HepG2 (cell line): ENCODE measurements around the gene CDK15. TPM values are rescaled to one million over a fixed set of nuclear protein-coding genes. Genes with fewer than 3 reads are reported as not detected.

Experiments
- ATAC-seq: fragments of 200-7000 bp; cut with Tn5 transposase; 3 replicates; pipeline ENCODE4 v1.9.1; 2020; ENCODE audit warnings: mild to moderate bottlenecking, moderate library complexity
- BruUV-seq: library from RNA; stranded (reverse); fragments of 400-500 nt; replicated peaks from 2 replicates; lab custom pipeline; 2021; lab: Mats Ljungman, UMichigan
- CTCF ChIA-PET: fragments of 300-600 bp; formaldehyde crosslinking; extraction: SDS; loops from one replicate; lab custom pipeline; 2021; ENCODE audit warnings: low total read pairs, inconsistent platforms, low intra/inter-chr PET ratio; lab: Yijun Ruan, JAX
- POLR2A ChIA-PET: fragments of 350-600 bp; sonication (Branson Sonifier 250); formaldehyde crosslinking; loops from one replicate; lab custom pipeline; 2020; ENCODE audit warnings: antibody characterized with exemption, inconsistent platforms; lab: Yijun Ruan, JAX
- DNase-seq: peaks from one replicate; pipeline ENCODE4 v3.0.0-alpha.2; 2015; ENCODE audit warnings: low spot score
- FAIRE-seq: peaks from 3 replicates; lab custom pipeline; 2011; peaks lifted over from hg19 to GRCh38; lab: Jason Lieb, UNC
- H2AFZ ChIP-seq: one replicate; pipeline ENCODE4 v1.6.1; 2011; ENCODE audit warnings: low read length, inconsistent platforms
- H3K27ac ChIP-seq: fragments of 300-600 bp; 3 replicates; pipeline ENCODE4 v1.8.0; 2011; ENCODE audit warnings: mixed run types, mild to moderate bottlenecking, mixed read lengths, low read length, inconsistent platforms; ENCODE audit not compliant: insufficient read depth; ENCODE audit errors: extremely low read length
- H3K27me3 ChIP-seq, 2 experiments: fragments of 200-600 bp in 1 of 2; 2 replicates in 1 of 2; 3 replicates in 1 of 2; pipeline versions ENCODE4 v1.6.0 to v1.8.0; 2011; ENCODE audit warnings: low read length in 2 of 2, mild to moderate bottlenecking in 2 of 2, moderate library complexity in 2 of 2, inconsistent platforms in 1 of 2; ENCODE audit not compliant: insufficient read depth in 2 of 2, control insufficient read depth in 1 of 2
- H3K36me3 ChIP-seq, 2 experiments: fragments of 200-600 bp in 1 of 2; replicated peaks in 1 of 2; 2 replicates in 1 of 2; 3 replicates in 1 of 2; pipeline versions ENCODE4 v1.5.1 to v1.8.0; 2011; ENCODE audit warnings: low read length in 2 of 2, inconsistent platforms in 1 of 2; ENCODE audit not compliant: insufficient read depth in 2 of 2, control insufficient read depth in 1 of 2
- H3K4me1 ChIP-seq: 2 replicates; pipeline ENCODE4 v1.5.1; 2012; ENCODE audit warnings: low read length, inconsistent platforms; ENCODE audit not compliant: insufficient read depth
- H3K4me2 ChIP-seq: 2 replicates; pipeline ENCODE4 v1.6.0; 2011; ENCODE audit warnings: low read depth, low read length, inconsistent platforms
- H3K4me3 ChIP-seq, 3 experiments: fragments of 200-600 bp in 1 of 3; sonication (generic), shearing (Covaris generic) in 1 of 3; replicated peaks in 1 of 3; 2 replicates each; pipeline ENCODE4 v1.5.1; 2011 to 2016; ENCODE audit warnings: low read length in 3 of 3, inconsistent platforms in 2 of 3, low read depth in 2 of 3, mild to moderate bottlenecking in 2 of 3, control low read depth in 1 of 3, mixed read lengths in 1 of 3; ENCODE audit not compliant: insufficient read depth in 1 of 3
- H3K79me2 ChIP-seq: one replicate; pipeline ENCODE4 v1.6.1; 2011; ENCODE audit warnings: low read length, inconsistent platforms; ENCODE audit not compliant: insufficient read depth
- H3K9ac ChIP-seq: 2 replicates; pipeline ENCODE4 v1.6.0; 2011; ENCODE audit warnings: mild to moderate bottlenecking, low read depth, low read length, inconsistent platforms; ENCODE audit not compliant: insufficient read depth
- H3K9me3 ChIP-seq: 2 replicates; pipeline ENCODE4 v1.5.1; 2012; ENCODE audit warnings: mild to moderate bottlenecking, low read length
- H4K20me1 ChIP-seq: 2 replicates; pipeline ENCODE4 v1.6.0; 2011; ENCODE audit warnings: inconsistent platforms, mild to moderate bottlenecking, low read length, moderate library complexity; ENCODE audit not compliant: insufficient read depth
- BRD4 ChIP-seq: sonication (generic); formaldehyde crosslinking; IDR thresholded peaks from 2 replicates; pipeline ENCODE4 v1.4.0; 2020; ENCODE audit warnings: missing genetic modification reagents
- HNF4G ChIP-seq, 2 experiments: sonication (generic) in 1 of 2; formaldehyde crosslinking in 1 of 2; IDR thresholded peaks; 2 replicates each; pipeline versions ENCODE4 v1.4.0 to v1.6.1; 2011 to 2020; ENCODE audit warnings: borderline replicate concordance in 2 of 2, low read depth in 2 of 2, mild to moderate bottlenecking in 2 of 2, low read length in 1 of 2, missing genetic modification reagents in 1 of 2, moderate library complexity in 1 of 2
- HNRNPUL1 ChIP-seq: fragments of 200-400 bp; formaldehyde crosslinking; IDR thresholded peaks from 2 replicates; pipeline ENCODE4 v1.6.1; 2017; ENCODE audit warnings: low read depth, mild to moderate bottlenecking, low read length, moderate library complexity
- HOXD1 ChIP-seq: sonication (generic); formaldehyde crosslinking; IDR thresholded peaks from 2 replicates; pipeline ENCODE4 v1.5.0; 2020; ENCODE audit warnings: missing genetic modification reagents
- KLF12 ChIP-seq: sonication (generic); formaldehyde crosslinking; IDR thresholded peaks from 2 replicates; pipeline ENCODE4 v1.4.0; 2020; ENCODE audit warnings: missing genetic modification reagents, borderline replicate concordance
- MAZ ChIP-seq, 2 experiments: sonication (generic) in 1 of 2; formaldehyde crosslinking in 1 of 2; IDR thresholded peaks; 2 replicates each; pipeline versions ENCODE4 v1.5.0 to v1.6.1; 2012 to 2020; ENCODE audit warnings: low read depth in 2 of 2, mild to moderate bottlenecking in 2 of 2, borderline replicate concordance in 1 of 2, improper control_type of control experiment in 1 of 2, low read length in 1 of 2, missing genetic modification reagents in 1 of 2, moderate library complexity in 1 of 2
- NCOR1 ChIP-seq: fragments of 200-600 bp; sonication (generic); IDR thresholded peaks from 2 replicates; pipeline ENCODE4 v1.7.0; 2017; ENCODE audit warnings: antibody characterized with exemption, low read length, borderline replicate concordance
- POLR2AphosphoS5 ChIP-seq: IDR thresholded peaks from 2 replicates; pipeline ENCODE4 v1.6.1; 2012; ENCODE audit warnings: low read depth, low read length
- RBM39 ChIP-seq: fragments of 200-400 bp; formaldehyde crosslinking; IDR thresholded peaks from one replicate; pipeline ENCODE4 v1.6.1; 2018; ENCODE audit warnings: antibody characterized with exemption, mild to moderate bottlenecking, low read depth, low read length; ENCODE audit not compliant: poor library complexity, severe bottlenecking
- YEATS2 ChIP-seq: sonication (generic); formaldehyde crosslinking; IDR thresholded peaks from 2 replicates; pipeline ENCODE4 v1.4.0; 2020; ENCODE audit warnings: missing genetic modification reagents, borderline replicate concordance
- ZBTB2 ChIP-seq: sonication (generic); formaldehyde crosslinking; IDR thresholded peaks from 2 replicates; pipeline ENCODE4 v1.8.0; 2022; ENCODE audit warnings: low read depth, missing genetic modification reagents
- ZNF124 ChIP-seq: sonication (generic); formaldehyde crosslinking; IDR thresholded peaks from 2 replicates; pipeline ENCODE4 v1.4.0; 2020; ENCODE audit warnings: missing genetic modification reagents
- ZNF691 ChIP-seq: sonication (generic); formaldehyde crosslinking; IDR thresholded peaks from 2 replicates; pipeline ENCODE4 v1.4.0; 2020; ENCODE audit warnings: missing genetic modification reagents, low read depth, mild to moderate bottlenecking, borderline replicate concordance
- ZNF7 ChIP-seq: IDR thresholded peaks from 2 replicates; pipeline ENCODE4 v1.6.1; 2016; ENCODE audit warnings: missing biosample characterization, missing genetic modification reagents
- ZNF703 ChIP-seq: sonication (generic); formaldehyde crosslinking; IDR thresholded peaks from 2 replicates; pipeline ENCODE4 v1.5.1; 2020; ENCODE audit warnings: missing genetic modification reagents, mild to moderate bottlenecking, moderate library complexity, borderline replicate concordance
- ZNF766 ChIP-seq: sonication (generic); formaldehyde crosslinking; IDR thresholded peaks from 2 replicates; pipeline ENCODE4 v1.5.0; 2020; ENCODE audit warnings: missing genetic modification reagents, borderline replicate concordance
- WGBS: methylation state at CpG from one replicate; pipeline ENCODE4 v1.1.6; 2017; ENCODE audit warnings: low lambda C conversion rate; 5-methylcytosine and 5-hydroxymethylcytosine counted together
- in situ Hi-C: cut with HindIII; loops from 2 replicates; pipeline ENCODE4 v1.10.0; 2017; ENCODE audit warnings: low pct_unique_long_range_greater_than_20kb; ENCODE audit not compliant: extremely low pct_ligation_motif_present
- intact Hi-C: fragments of 100-400 bp; cut with micrococcal nuclease; formaldehyde crosslinking; loops from one replicate; pipeline ENCODE4 v1.10.0; 2022; ENCODE audit not compliant: unreplicated experiment
- polyA plus RNA-seq, 8 experiments: library from polyadenylated mRNA; depleted of rRNA in 3 of 8; stranded (reverse) in 7 of 8; unstranded in 1 of 8; fragments of >200 nt; fragmentation: Illumina TruSeq in 4 of 8; extraction: Trizol in 4 of 8; gene quantifications; 2 replicates each; pipeline versions ENCODE4 v1.2.1 to v1.2.3, GENCODE V29; 2011 to 2016; ENCODE audit warnings: low read depth in 4 of 8, missing spikeins in 1 of 8, mixed read lengths in 1 of 8; ENCODE audit not compliant: insufficient read depth in 1 of 8
- total RNA-seq, 5 experiments: library from RNA; depleted of rRNA; stranded (reverse); fragments of >200 nt; fragmentation: Illumina TruSeq; extraction: Trizol; gene quantifications; 2 replicates each; pipeline ENCODE4 v1.2.3, GENCODE V29; 2016; ENCODE audit warnings: low read depth in 1 of 5

CDK15 gene
- total and polyA plus RNA-seq, 2 of the 13 experiments (the other 11 are each of a cell fraction or from before 2014, with no cell fraction given): not detected

GRCh38 chr2:201788371-201788770, 18.0 kb upstream of the CDK15 start:
- H3K4me2 ChIP-seq: no peak overlapping the region
- no peak for FAIRE-seq
- H2AFZ ChIP-seq: no peak overlapping the region
- ChIA-PET POLR2A (no interaction called here), CTCF (no interaction called here)
- intact Hi-C loops: loop anchor here (10.0 kb wide), 1 partner anchor 554 kb away; no protein-coding TSS in a partner anchor
- H3K36me3 ChIP-seq: no peaks in the 10 kb centered on the region
- in situ Hi-C loops: no loop called here
- H3K79me2 ChIP-seq: no peaks in the 10 kb centered on the region
- no peak overlapping the region for H3K27ac ChIP-seq
- H3K4me1 ChIP-seq: peaks cover 9% of the 10 kb centered on the region
- no peak for TF ChIP-seq ZNF766 (CRISPR knock-in tag)
- TF ChIP-seq HNRNPUL1: no peak
- TF ChIP-seq RBM39: no peak
- no peak for TF ChIP-seq YEATS2 (CRISPR knock-in tag)
- TF ChIP-seq MAZ (IDR thresholded peaks at IDR 0.05; ENCODE audit: borderline replicate concordance, low read depth, low read length): no peak
- no peak for TF ChIP-seq MAZ (CRISPR knock-in tag; IDR thresholded peaks at IDR 0.05; ENCODE audit: low read depth)
- no peak for TF ChIP-seq ZNF124 (CRISPR knock-in tag)
- TF ChIP-seq ZBTB2 (CRISPR knock-in tag): no peak
- TF ChIP-seq KLF12 (CRISPR knock-in tag): no peak
- TF ChIP-seq HOXD1: no peak
- no peak for TF ChIP-seq POLR2AphosphoS5
- TF ChIP-seq NCOR1: no peak
- no peak for TF ChIP-seq ZNF691 (CRISPR knock-in tag)
- TF ChIP-seq ZNF7 (CRISPR knock-in tag): no peak
- TF ChIP-seq ZNF703 (CRISPR knock-in tag): no peak
- TF ChIP-seq HNF4G (IDR thresholded peaks at IDR 0.05; ENCODE audit: borderline replicate concordance, low read depth, low read length): no peak
- TF ChIP-seq HNF4G (CRISPR knock-in tag; IDR thresholded peaks at IDR 0.05; ENCODE audit: borderline replicate concordance, low read depth): no peak
- TF ChIP-seq BRD4 (CRISPR knock-in tag): no peak
- H4K20me1 ChIP-seq: no peaks in the 10 kb centered on the region
- DNase-seq: no peak
- ATAC-seq: no peak
- H3K4me3 ChIP-seq: no peak overlapping the region
- H3K9me3 ChIP-seq: no peaks in the 10 kb centered on the region
- H3K9ac ChIP-seq: no peak overlapping the region
- H3K27me3 ChIP-seq: peaks cover 0 to 2% of the 10 kb centered on the region in 2 experiments; a peak in 1 of 5 replicates
- no TSS peak for BruUV-seq
- WGBS: 43% methylated on average over 3 of the region's 3 CpGs
